Nephron (organoid): ENCODE results near the gene RAD23B.
A peak's percentile ranks its signal among the peaks of the same experiment; 100 is the strongest.

Experiments used
- H3K27ac Mint-ChIP-seq, 3 experiments: 2 replicates each; pipeline ENCODE4 v1.8.0; 2020; ENCODE audit warnings: mixed read lengths in 3 of 3, mild to moderate bottlenecking in 2 of 3, moderate library complexity in 1 of 3
- H3K27me3 Mint-ChIP-seq: 2 replicates; pipeline ENCODE4 v1.8.0; 2021; ENCODE audit warnings: low read depth, mild to moderate bottlenecking, moderate library complexity, mixed read lengths
- H3K36me3 Mint-ChIP-seq: 2 replicates; pipeline ENCODE4 v1.8.0; 2020; ENCODE audit warnings: low read depth, mixed read lengths
- H3K4me1 Mint-ChIP-seq: 2 replicates; pipeline ENCODE4 v1.8.0; 2020; ENCODE audit warnings: mixed read lengths
- H3K4me3 Mint-ChIP-seq, 3 experiments: 2 replicates each; pipeline ENCODE4 v1.8.0; 2020; ENCODE audit warnings: mild to moderate bottlenecking in 3 of 3, mixed read lengths in 3 of 3, moderate library complexity in 2 of 3
- H3K9me3 Mint-ChIP-seq: 2 replicates; pipeline ENCODE4 v1.8.0; 2020; ENCODE audit warnings: mixed read lengths
- CTCF ChIP-seq, 3 experiments: fragments of 200-600 bp; sonication (generic); IDR thresholded peaks; one replicate each; pipeline ENCODE4 v1.5.0; 2021; ENCODE audit warnings: antibody characterized with exemption in 3 of 3; ENCODE audit not compliant: unreplicated experiment in 3 of 3

The RAD23B gene

GRCh38 chr9:107299437-107299836, 16.4 kb downstream of the RAD23B start:
- Mint-ChIP-seq H3K4me1 (peaks cover 16% of the 10 kb centered on the region), H3K36me3 (peaks cover 17% of the 10 kb centered on the region), H3K27me3 (no peaks in the 10 kb centered on the region), H3K4me3 (no peak overlapping the region), H3K27ac (no peak overlapping the region), H3K9me3 (no peaks in the 10 kb centered on the region)
- TF ChIP-seq CTCF (IDR thresholded peaks at IDR 0.05; ENCODE audit: unreplicated experiment in 3 of 3): no peak

- Mint-ChIP-seq H3K27ac (peak overlapping the region in 1 of 3 experiments; percentile 0), H3K27me3 (no peaks in the 10 kb centered on the region), H3K36me3 (peaks cover 62% of the 10 kb centered on the region), H3K4me1 (peaks cover 13% of the 10 kb centered on the region), H3K9me3 (no peaks in the 10 kb centered on the region), H3K4me3 (no peak overlapping the region)
- TF ChIP-seq CTCF (IDR thresholded peaks at IDR 0.05; ENCODE audit: unreplicated experiment in 3 of 3): no peak
Observed at GRCh38 chr9:107306308-107306707, 23.2 kb downstream of the RAD23B start.

GRCh38 chr9:107307331-107307730, 24.3 kb downstream of the RAD23B start:
- Mint-ChIP-seq H3K4me3 (no peak overlapping the region), H3K36me3 (peaks cover 63% of the 10 kb centered on the region), H3K27me3 (no peaks in the 10 kb centered on the region), H3K27ac (peak overlapping the region in 2 of 3 experiments; percentile 4), H3K9me3 (no peaks in the 10 kb centered on the region), H3K4me1 (peaks cover 13% of the 10 kb centered on the region)
- TF ChIP-seq CTCF (IDR thresholded peaks at IDR 0.05; ENCODE audit: unreplicated experiment in 3 of 3): no peak

- no peaks in the 10 kb centered on the region for H3K9me3 Mint-ChIP-seq
- no peaks in the 10 kb centered on the region for H3K27me3 Mint-ChIP-seq
- H3K36me3 Mint-ChIP-seq: peaks cover 74% of the 10 kb centered on the region
- H3K4me1 Mint-ChIP-seq: peaks cover 13% of the 10 kb centered on the region
- peak overlapping the region in 2 of 3 experiments; percentile 30 to 79 for H3K27ac Mint-ChIP-seq
- no peak overlapping the region for H3K4me3 Mint-ChIP-seq
- no peak for TF ChIP-seq CTCF (IDR thresholded peaks at IDR 0.05; ENCODE audit: unreplicated experiment in 3 of 3)
Observed at GRCh38 chr9:107308461-107308860, 25.4 kb downstream of the RAD23B start.

GRCh38 chr9:107309271-107309670, 26.2 kb downstream of the RAD23B start:
- peaks cover 76% of the 10 kb centered on the region for H3K36me3 Mint-ChIP-seq
- peaks cover 13% of the 10 kb centered on the region for H3K4me1 Mint-ChIP-seq
- no peaks in the 10 kb centered on the region for H3K27me3 Mint-ChIP-seq
- H3K9me3 Mint-ChIP-seq: no peaks in the 10 kb centered on the region
- H3K27ac Mint-ChIP-seq: peak overlapping the region; percentile 30 to 79 (median 77)
- H3K4me3 Mint-ChIP-seq: no peak overlapping the region
- no peak for TF ChIP-seq CTCF (IDR thresholded peaks at IDR 0.05; ENCODE audit: unreplicated experiment in 3 of 3)

- H3K36me3 Mint-ChIP-seq: peaks cover 77% of the 10 kb centered on the region
- H3K27me3 Mint-ChIP-seq: no peaks in the 10 kb centered on the region
- no peak overlapping the region for H3K27ac Mint-ChIP-seq
- H3K4me3 Mint-ChIP-seq: no peak overlapping the region
- H3K4me1 Mint-ChIP-seq: peaks cover 16% of the 10 kb centered on the region
- no peak for TF ChIP-seq CTCF (IDR thresholded peaks at IDR 0.05; ENCODE audit: unreplicated experiment in 3 of 3)
- no peaks in the 10 kb centered on the region for H3K9me3 Mint-ChIP-seq
Observed at GRCh38 chr9:107312376-107313050, 29.4 kb downstream of the RAD23B start.
